Measurements from ENCODE around the gene SLC25A41. TPM values are rescaled to one million over a fixed set of nuclear protein-coding genes. Genes with fewer than 3 reads are reported as not detected.
A peak's percentile ranks its signal among the peaks of the same experiment; 100 is the strongest.

SLC25A41 gene
- total and polyA plus RNA-seq, 2 of the 8 experiments (the other 6 are each of a cell fraction or from before 2014, with no cell fraction given), result 0.50 TPM; not detected in 1

DNA sequence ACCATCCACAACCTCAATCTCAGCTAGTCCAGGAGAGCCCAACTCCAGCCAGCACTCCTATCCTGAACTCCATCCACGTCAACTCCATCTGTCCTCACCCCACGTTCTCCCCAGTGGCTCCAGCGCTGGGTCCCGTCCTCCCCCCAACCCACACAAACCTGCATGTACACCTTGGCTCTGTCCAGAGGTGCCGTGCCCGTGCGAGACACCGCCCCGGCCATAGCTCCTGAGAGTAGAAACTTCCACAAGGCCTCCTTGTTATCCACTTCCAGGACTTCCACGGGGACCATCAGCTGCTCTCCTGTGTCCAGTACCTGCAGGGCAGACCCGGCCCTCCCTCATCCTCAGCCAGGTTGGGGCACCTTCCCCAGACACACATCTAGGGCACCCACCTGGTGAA lies 1.7 kb downstream of the SLC25A41 start:
- H3K79me2 ChIP-seq (ENCODE audit: control insufficient read depth in 1 of 2, insufficient read depth in 2 of 2, low read length in 2 of 2), result no peaks in the 10 kb centered on the region
- no peaks in the 10 kb centered on the region for H3K4me1 ChIP-seq (replicated peaks in 1 of 4; ENCODE audit: control insufficient read depth in 3 of 4, insufficient read depth in 4 of 4, low read length in 3 of 4)
- H2BK5ac ChIP-seq (ENCODE audit: low read depth, low read length), result no peak overlapping the region
- no peak overlapping the region for H3K56ac ChIP-seq (replicated peaks; ENCODE audit: insufficient read length, low read depth, low read length)
- no peak overlapping the region for H3K23ac ChIP-seq (ENCODE audit: insufficient read length)
- no peak overlapping the region for H3K18ac ChIP-seq (ENCODE audit: extremely low read depth, low read length)
- no peak overlapping the region for H2BK20ac ChIP-seq (ENCODE audit: low read length)
- no peak overlapping the region for H2AK5ac ChIP-seq (ENCODE audit: low read depth, low read length)
- no peak overlapping the region for H2BK12ac ChIP-seq (ENCODE audit: low read depth, low read length)
- H4K8ac ChIP-seq (ENCODE audit: extremely low read depth, insufficient read depth, low read length), result peak overlapping the region; percentile 51; the same call in 1 of the 2 replicates
- H2BK120ac ChIP-seq (replicated peaks; ENCODE audit: low read depth, low read length), result no peak overlapping the region
- no peak overlapping the region for H3K4ac ChIP-seq (replicated peaks; ENCODE audit: insufficient read length, low read depth, low read length)
- H3K14ac ChIP-seq (ENCODE audit: insufficient read length), result no peak overlapping the region
- no peak overlapping the region for H3K9ac ChIP-seq (replicated peaks in 1 of 4; ENCODE audit: extremely low read depth in 1 of 4, low read depth in 3 of 4, low read length in 3 of 4)
- ChIA-PET CTCF (ENCODE audit: partially characterized antibody) (interaction anchor here (0.7 kb wide), 2 partner anchors 22 to 54 kb away, joined by 3 to 5 read pairs; no protein-coding TSS in a partner anchor), POLR2A (ENCODE audit: partially characterized antibody) (interaction anchor here (0.7 to 1.1 kb wide), 2 partner anchors 11 to 33 kb away, joined by 3 read pairs; no protein-coding TSS in a partner anchor)
- no peaks in the 10 kb centered on the region for H3K9me3 ChIP-seq (ENCODE audit: insufficient read depth in 2 of 2, low read depth in 1 of 2, low read length in 1 of 2)
- DNase-seq (ENCODE audit: low read depth in 1 of 2, low spot score in 2 of 2) (no peak), FAIRE-seq (no peak)
- H2BK15ac ChIP-seq (ENCODE audit: low read length), result no peak overlapping the region
- H4K91ac ChIP-seq (replicated peaks; ENCODE audit: insufficient read length, low read length), result no peak overlapping the region
- H4K20me1 ChIP-seq (replicated peaks in 1 of 2; ENCODE audit: control insufficient read depth in 1 of 2, insufficient read depth in 2 of 2, low read length in 2 of 2), result no peaks in the 10 kb centered on the region
- no peaks in the 10 kb centered on the region for H3K79me1 ChIP-seq (ENCODE audit: low read depth, low read length)
- H3K27me3 ChIP-seq (replicated peaks in 1 of 4; ENCODE audit: control insufficient read depth in 3 of 4, extremely low read depth in 1 of 4, insufficient read depth in 3 of 4, low read length in 3 of 4), result peaks cover 0 to 6% (median 0%) of the 10 kb centered on the region in 4 experiments; a peak in 1 of 7 replicates
- 93% methylated on average over 11 of the region's 11 CpGs; no CpG with 5 or more reads in 1 of the 2 experiments for WGBS, 2 experiments (ENCODE audit: extremely low coverage in 1 of 2, insufficient coverage in 1 of 2, insufficient read length in 1 of 2, insufficient replicate concordance in 2 of 2, low coverage in 1 of 2, low lambda C conversion rate in 2 of 2, missing lambda C conversion rate in 1 of 2)
- no peak overlapping the region for H3K4me3 ChIP-seq (ENCODE audit: extremely low read depth in 1 of 4, insufficient read depth in 2 of 4, low read depth in 3 of 4, low read length in 4 of 4)
- no peak overlapping the region for H4K5ac ChIP-seq (ENCODE audit: insufficient read length, low read depth, low read length)
- TF ChIP-seq CBX8 (IDR thresholded peaks at IDR 0.05; ENCODE audit: borderline replicate concordance, low read depth, low read length), result no peak
- TF ChIP-seq, protein P1, sequence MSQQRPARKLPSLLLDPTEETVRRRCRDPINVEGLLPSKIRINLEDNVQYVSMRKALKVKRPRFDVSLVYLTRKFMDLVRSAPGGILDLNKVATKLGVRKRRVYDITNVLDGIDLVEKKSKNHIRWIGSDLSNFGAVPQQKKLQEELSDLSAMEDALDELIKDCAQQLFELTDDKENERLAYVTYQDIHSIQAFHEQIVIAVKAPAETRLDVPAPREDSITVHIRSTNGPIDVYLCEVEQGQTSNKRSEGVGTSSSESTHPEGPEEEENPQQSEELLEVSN (IDR thresholded peaks at IDR 0.05), result no peak
- no peak for TF ChIP-seq POU5F1 (IDR thresholded peaks at IDR 0.05; ENCODE audit: low read depth, low read length)
- TF ChIP-seq SP1 (IDR thresholded peaks at IDR 0.05; ENCODE audit: low read depth, low read length), result no peak
- TF ChIP-seq EZH2 (IDR thresholded peaks at IDR 0.05; ENCODE audit: low read depth, low read length, severe bottlenecking), result no peak
- TF ChIP-seq MAFK (IDR thresholded peaks at IDR 0.05; ENCODE audit: low read depth, low read length), result no peak
- no peak for TF ChIP-seq SUZ12 (IDR thresholded peaks at IDR 0.05; ENCODE audit: low read length)
- TF ChIP-seq GTF2F1 (IDR thresholded peaks at IDR 0.05; ENCODE audit: borderline replicate concordance, low read depth, low read length), result no peak
- no peak overlapping the region for H3K4me2 ChIP-seq (ENCODE audit: insufficient read depth in 1 of 2, low read depth in 2 of 2, low read length in 2 of 2)
- H3K36me3 ChIP-seq (ENCODE audit: control insufficient read depth in 2 of 4, insufficient read depth in 4 of 4, low read length in 3 of 4), result no peaks in the 10 kb centered on the region
- H3K27ac ChIP-seq (ENCODE audit: low read depth, low read length), result no peak overlapping the region
- no peak overlapping the region for H2AFZ ChIP-seq (ENCODE audit: low read length)
- H3K23me2 ChIP-seq (ENCODE audit: low read depth, low read length), result no peaks in the 10 kb centered on the region

Measured in H1 (cell line).